Skin epidermis (tissue), 12 donors: ENCODE measurements around the gene CNOT10.
A peak's percentile ranks its signal among the peaks of the same experiment; 100 is the strongest.
"Not testable (repeated sequence)": the region's sequence is repeated elsewhere in the genome, so short reads cannot be mapped to it uniquely, and the experiment has no call there.

ENCODE experiments used
- H3K27ac ChIP-seq, 21 experiments: fragments of 200-600 bp; sonication (generic) in 11 of 21; one replicate each; pipeline ENCODE4 v1.5.0; 2020; ENCODE audit warnings: mild to moderate bottlenecking in 3 of 21, inconsistent platforms in 2 of 21, moderate library complexity in 2 of 21
- H3K4me3 ChIP-seq, 7 experiments: fragments of 200-600 bp; sonication (generic) in 2 of 7; one replicate each; pipeline ENCODE4 v1.5.0; 2020; ENCODE audit warnings: inconsistent platforms in 2 of 7, mild to moderate bottlenecking in 2 of 7, moderate library complexity in 1 of 7

CNOT10 gene

DNA sequence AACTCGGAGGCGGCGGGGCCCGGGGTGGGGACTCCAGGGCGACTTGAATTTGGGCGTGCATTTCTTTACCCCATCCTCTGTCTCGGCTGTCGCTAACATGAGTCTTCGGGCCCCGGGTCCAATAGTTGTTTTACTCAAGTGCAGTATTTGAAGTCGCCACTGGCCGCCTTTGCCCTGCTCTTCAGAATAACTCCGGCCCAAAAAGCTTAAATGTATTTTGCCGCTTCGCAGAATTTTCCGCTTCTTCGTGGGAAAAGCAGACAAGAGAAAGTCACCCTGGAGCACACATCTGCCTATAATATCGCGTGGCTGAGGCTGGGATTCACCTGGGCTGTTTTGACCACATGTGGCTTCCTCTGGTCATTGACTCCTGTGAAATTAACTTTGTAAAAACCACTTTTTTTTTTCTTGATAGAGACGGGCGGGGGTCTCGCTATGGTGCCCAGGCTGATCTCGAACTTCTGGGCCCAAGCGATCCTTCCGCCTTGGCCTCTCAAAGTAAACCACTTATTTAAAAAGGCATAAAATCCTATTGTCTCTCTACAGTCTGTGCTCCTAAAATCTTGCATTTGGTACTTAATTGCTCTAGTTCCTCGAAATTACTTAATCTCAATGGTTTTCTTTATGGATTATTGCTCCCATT lies 676 bp downstream of the CNOT10 start:
- H3K4me3 ChIP-seq: peak overlapping the region; percentile 72 to 95 (median 91)
- peak overlapping the region; percentile 48 to 90 (median 83) for H3K27ac ChIP-seq

DNA sequence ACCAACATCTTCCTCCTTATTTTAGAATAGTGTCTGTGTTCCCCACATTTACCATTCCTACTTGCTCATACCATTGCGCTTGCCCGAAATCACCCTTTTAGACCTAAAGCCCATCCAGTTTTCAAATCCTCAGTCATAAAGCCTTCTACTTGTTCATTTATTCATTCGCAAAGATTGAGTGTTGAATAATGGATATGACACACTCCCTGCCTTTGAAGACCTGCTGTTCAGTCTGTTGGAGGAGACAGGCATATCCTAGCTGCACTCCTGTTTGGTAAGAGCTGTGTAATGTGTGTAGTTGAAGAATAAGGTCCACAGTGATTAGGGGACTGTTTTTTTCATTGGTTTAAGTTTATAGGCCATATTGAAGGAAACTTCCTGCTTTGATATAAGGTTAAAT lies 1.7 kb downstream of the CNOT10 start:
- H3K27ac ChIP-seq: no peak overlapping the region
- H3K4me3 ChIP-seq: no peak overlapping the region

DNA sequence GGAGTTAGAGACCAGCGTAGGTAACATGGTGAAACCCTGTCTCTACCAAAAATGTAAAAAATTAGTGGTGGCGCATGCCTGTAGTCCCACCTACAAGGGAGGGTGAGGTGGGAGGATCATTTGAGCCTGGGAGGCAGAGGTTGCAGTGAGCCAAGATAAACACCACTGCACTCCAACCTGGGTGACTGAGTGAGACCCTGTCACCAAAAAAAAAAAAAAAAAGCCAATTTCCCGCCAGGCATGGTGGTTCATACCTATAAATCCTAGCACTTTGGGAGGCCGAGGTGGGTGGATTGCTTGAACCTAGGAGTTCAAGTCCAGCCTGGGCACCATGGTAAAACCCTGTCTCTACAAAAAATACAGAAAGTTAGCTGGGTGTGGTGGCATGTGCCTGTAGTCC lies 6.9 kb downstream of the CNOT10 start:
- no peak overlapping the region for H3K27ac ChIP-seq
- no peak overlapping the region for H3K4me3 ChIP-seq

DNA sequence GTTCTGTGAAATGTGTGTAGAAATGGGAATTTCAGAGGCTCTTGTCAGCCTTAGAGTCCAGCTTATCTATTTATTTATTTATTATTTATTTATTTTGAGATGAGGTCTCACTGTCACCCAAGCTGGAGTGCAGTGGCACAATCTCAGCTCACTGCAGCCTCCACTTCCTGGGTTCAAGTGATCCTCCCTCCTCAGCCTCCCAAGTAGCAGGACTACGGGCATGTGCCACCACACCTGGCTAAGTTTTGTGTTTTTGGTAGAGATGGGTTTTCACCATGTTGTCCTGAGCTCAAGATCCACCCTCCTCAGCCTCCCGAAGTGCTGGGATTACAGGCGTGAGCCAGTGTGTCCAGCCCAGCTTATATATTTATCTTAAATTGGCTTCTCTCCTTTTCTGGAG lies 11.5 kb downstream of the CNOT10 start:
- Histone ChIP-seq H3K27ac (no peak overlapping the region), H3K4me3 (no peak overlapping the region)

DNA sequence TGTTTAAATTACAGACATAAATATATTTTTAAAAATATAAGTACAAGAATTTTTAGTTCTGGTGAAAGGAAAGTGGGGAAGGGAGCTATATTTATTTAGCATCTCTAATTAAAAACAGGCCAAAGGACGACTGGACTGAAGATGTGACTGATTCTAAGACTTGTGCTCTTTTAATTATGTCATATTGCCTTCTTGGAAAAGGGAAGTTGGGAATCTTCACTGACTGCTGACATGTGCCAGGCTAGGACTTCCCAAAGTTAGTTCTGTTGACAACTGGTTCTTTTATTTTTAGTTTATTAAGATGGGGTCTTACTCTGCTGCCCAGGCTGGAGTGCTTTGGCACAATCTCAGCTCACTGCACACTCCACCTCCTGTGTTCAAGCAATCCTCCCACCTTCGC lies 13.5 kb downstream of the CNOT10 start:
- Histone ChIP-seq H3K4me3 (no peak overlapping the region), H3K27ac (no peak overlapping the region)

DNA sequence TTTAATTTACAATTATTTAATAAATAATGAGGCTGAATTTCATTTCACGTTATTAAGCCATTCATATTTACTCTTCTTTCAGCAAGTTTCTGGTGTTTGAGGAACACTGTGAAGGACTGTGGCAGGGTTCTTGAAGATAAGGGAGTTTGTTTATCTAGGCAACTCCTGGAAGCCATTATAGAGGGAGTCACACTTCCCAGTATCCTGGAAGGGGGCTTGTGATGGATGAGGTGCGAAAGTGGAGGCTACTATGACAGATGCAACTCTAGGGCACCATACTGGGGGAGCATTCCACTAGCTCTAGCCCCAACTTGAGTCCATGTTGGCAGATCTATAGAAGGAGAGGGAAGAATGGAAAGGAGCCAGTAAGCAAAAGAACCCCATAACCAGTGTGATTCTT lies 14.4 kb downstream of the CNOT10 start:
- H3K27ac ChIP-seq: no peak overlapping the region
- H3K4me3 ChIP-seq: no peak overlapping the region

DNA sequence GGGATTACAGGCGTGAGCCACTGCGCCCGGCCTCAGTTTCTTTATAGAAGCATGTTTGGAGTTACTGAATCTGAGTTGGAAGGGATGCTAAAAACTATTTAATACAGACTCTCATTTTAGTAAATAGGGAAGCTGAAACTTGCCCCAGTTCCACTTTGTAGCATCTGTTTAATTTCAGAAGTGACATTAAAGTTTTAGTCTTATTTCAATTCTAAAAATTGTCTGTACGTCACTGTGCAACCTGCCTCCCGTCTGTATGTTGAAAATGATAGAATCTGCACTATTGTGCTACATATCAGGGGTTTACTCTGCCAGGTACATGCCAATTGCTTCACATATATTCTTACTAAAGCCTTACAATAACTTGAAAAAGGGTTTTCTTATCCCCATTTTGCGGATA lies 15.3 kb downstream of the CNOT10 start:
- Histone ChIP-seq H3K27ac (no peak overlapping the region), H3K4me3 (no peak overlapping the region)

DNA sequence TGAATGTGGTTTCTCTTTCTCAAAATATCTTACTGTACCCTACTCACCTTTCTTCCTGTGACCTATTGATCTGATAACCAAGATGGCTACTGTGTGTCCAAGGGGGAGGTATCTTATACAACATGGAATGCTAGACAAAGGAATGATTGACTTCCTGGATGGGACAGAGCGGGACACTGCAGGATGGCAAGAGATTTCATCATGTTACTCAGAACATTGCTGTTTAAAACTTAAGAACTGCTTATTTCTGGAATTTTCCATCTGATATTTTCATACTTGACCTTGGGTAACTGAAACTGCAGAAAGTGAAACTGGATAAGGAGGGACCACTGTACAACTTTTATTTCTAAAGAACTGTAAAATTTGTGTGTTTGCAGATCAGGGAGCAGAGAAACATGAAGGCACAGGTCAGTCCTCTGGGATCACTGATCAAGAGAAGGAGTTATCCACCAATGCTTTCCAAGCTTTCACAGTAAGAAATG lies 18.5 kb downstream of the CNOT10 start:
- Histone ChIP-seq H3K4me3 (no peak overlapping the region), H3K27ac (no peak overlapping the region)

DNA sequence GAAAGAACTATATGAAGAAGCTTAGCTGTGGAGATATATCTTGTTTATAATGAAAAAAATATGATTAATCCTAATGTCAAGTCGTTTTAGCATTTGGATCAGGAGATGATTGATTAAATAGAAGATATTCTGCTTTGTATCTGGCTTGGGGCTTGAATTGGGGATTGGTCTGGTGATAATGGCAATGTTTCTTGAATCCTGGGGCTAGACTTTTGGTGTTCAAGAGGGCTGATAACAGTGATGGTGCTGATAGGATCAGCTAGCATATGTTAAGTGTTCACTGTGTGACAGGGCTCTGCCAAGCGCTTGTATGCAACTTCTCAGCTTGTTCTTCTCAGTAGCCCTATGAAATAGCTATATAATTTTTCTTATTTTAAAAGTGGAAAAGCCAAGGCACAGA lies 20.2 kb downstream of the CNOT10 start:
- Histone ChIP-seq H3K27ac (no peak overlapping the region), H3K4me3 (no peak overlapping the region)

DNA sequence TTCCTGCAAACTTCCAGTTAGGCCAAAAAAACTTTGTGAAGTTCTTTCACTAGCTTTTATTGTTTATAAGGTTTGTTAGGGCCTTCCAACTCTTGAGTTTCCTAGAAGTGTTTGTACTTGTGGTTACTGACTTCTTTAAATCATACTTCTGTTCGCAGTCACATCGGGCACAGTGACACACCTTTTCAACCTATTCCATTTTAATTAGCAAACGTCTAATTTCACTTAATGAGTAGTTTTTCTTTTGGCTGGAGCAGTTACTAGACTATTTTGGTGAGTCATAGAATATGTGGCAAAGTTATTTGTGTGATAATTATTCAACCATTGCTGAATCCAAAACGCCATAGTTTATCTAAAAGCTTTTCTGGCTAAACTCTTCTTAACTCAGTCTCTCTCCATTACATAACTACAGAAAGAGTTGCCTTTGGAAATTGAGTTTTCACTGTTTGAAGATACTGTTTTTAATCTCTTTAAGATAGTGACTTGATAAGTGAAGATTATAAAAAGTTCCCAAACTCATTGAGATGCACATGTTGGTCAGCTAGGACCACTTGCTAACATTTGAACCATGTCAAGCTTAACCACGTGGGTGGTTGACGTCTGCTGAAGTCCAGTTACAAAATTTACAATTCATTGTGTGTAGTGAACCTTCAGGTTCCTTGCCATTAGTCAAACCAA lies 21.5 kb downstream of the CNOT10 start:
- Histone ChIP-seq H3K27ac (no peak overlapping the region), H3K4me3 (no peak overlapping the region)

DNA sequence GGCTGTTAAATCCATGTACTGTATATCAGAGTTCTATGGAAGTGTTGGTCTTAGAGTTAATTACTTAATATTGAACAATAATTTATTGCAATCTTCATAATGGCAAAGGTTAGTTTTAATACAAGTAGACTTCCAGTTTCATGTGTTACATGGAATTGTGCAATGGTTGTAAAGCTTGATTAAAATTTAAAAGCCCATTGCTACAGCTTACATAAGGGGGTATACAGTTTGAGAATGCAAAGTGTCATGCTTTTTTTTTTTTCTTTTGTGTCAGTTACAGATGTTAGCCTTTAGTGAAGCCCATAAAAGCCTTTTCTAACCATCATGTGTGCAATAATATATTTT lies 22.0 kb downstream of the CNOT10 start:
- no peak overlapping the region for H3K4me3 ChIP-seq
- no peak overlapping the region for H3K27ac ChIP-seq

DNA sequence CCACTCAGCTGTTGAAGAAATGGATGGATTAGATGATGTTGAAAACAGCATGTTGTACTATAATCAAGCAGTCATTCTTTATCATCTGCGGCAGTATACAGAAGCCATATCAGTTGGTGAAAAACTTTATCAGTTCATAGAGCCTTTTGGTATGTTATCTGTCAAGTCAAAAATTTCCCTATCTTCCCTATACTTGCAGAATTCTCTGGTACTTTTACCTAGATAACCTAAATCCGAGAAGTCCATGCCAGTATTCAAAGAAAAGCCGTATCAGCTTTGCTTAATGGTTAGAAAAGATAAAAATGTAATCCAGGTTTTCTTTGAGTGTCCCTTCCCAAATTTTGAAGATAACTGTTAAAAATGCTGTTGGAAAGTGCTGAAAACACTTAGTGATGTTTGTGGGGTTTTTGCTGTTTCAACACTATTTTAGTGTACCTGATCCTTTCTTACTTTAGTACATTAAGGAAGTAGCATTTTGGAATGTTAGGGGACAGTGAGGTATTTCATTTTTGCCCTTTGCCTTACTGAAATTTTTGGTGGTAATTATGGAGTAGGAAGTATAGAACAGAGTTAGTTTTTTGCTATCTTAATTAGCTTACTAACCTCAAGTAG lies 23.8 kb downstream of the CNOT10 start:
- H3K4me3 ChIP-seq: no peak overlapping the region
- no peak overlapping the region for H3K27ac ChIP-seq

DNA sequence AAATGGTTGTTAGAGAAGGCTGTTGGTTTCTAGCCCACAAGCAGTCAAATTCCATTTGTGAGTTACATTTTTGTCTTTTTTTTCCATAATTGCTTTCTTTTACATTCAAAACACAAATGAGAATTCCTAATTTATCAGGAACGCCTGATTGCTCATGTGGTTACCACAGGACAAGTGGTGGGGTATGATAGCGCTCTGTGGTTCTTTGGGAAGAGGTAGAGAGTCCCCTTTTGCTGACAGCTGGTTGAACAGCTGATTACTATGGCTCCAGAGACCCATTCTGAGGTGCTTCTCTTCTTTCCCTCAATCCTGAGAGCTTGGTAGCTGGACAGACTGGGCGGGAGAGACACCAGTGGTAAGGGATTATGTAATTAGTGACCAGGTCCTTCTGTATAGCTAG lies 24.4 kb downstream of the CNOT10 start:
- Histone ChIP-seq H3K4me3 (no peak overlapping the region), H3K27ac (no peak overlapping the region)

DNA sequence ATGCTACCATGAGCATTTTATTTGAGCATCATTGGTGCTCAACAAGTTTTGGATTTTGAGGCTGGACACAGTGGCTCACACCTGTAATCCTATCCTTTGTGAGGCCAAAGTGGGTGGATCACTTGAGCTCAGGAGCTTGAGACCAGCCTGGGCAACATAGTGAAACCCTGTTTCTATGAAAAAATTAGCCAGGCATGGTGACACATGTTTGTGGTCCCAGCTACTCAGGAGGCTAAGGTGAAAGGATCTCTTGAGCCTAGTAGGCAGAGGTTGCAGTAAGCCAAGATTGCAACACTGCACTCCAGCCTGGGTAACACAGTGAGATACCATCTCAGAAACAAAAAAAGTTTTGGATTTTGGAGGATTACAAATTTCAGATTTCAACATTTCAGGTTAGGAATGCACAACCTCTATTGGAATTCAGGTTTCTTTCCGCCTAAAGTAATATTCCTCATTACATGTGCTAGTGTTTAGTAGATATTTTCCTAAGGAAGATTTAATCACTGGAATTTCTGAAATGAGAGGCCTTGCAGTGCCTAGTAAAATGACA lies 27.6 kb downstream of the CNOT10 start:
- no peak overlapping the region for H3K27ac ChIP-seq
- no peak overlapping the region for H3K4me3 ChIP-seq

DNA sequence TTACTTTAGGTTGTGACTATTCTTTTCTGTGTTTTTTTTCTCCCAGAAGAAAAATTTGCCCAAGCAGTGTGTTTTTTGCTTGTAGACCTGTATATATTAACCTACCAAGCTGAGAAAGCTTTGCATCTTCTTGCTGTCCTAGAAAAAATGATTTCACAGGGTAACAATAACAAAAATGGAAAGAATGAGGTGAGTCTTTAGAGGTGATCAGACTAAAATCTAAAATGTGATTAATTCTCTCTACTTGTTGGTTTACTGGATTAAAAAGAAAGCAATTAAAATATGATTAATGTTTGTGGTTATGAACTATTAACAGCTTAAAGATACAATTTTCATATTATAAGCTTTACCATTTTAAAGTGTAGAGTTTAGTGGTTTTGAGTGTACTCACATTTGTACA lies 28.2 kb downstream of the CNOT10 start:
- no peak overlapping the region for H3K27ac ChIP-seq
- H3K4me3 ChIP-seq: no peak overlapping the region

DNA sequence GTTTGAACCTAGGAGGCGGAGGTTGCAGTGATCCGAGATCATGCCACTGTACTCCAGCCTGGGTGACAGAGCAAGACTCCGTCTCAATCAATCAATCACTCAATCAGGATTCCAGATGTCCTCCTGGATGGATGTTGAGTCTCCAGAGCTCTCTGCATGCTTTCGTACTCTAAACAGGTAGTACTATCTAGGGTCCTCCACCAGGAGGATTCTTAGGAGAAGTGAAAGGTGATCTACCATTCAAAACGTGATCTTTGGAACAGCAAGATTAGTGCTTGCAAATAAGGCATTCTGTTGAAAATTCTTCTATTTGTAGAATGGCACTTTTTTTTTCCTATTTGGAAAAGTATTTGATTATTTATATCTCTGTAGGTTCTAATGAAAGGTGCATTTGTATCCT lies 34.3 kb downstream of the CNOT10 start:
- Histone ChIP-seq H3K4me3 (no peak overlapping the region), H3K27ac (no peak overlapping the region)

DNA sequence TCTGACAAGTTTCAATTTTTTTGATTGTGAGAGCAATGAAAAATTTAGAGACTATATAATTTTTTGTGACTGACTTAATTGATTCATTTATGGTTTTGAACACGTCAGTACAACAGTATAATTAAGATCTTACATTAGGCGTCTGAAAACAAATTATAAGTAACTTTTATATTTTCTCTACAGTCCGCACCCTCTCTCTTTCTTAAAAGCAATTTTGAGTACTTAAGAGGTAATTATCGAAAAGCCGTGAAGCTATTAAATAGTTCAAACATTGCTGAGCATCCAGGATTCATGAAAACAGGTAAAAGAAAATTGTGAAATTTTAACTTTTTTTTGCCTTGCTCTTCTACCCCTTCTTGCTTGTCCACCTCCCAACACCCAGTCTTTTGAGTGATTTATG lies 34.9 kb downstream of the CNOT10 start:
- Histone ChIP-seq H3K27ac (no peak overlapping the region), H3K4me3 (no peak overlapping the region)

DNA sequence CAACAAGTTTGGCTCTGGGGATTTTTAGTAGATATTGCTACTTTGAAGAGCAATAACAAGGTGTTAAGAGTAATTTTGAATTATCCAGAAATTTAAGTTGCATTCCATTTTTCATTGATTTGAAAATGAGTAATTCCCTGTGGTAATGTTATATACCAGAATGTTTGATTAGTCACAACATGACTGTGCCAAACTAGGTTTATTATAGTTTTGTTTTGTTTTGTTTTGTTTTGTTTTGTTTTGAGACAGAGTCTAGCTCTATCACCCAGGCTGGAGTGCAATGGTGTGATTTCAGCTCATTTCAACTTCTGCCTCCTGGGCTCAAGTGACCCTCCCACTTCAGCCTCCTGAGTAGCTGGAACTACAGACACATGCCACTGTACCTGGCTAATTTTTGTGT lies 40.7 kb downstream of the CNOT10 start:
- H3K4me3 ChIP-seq: no peak overlapping the region
- no peak overlapping the region for H3K27ac ChIP-seq

DNA sequence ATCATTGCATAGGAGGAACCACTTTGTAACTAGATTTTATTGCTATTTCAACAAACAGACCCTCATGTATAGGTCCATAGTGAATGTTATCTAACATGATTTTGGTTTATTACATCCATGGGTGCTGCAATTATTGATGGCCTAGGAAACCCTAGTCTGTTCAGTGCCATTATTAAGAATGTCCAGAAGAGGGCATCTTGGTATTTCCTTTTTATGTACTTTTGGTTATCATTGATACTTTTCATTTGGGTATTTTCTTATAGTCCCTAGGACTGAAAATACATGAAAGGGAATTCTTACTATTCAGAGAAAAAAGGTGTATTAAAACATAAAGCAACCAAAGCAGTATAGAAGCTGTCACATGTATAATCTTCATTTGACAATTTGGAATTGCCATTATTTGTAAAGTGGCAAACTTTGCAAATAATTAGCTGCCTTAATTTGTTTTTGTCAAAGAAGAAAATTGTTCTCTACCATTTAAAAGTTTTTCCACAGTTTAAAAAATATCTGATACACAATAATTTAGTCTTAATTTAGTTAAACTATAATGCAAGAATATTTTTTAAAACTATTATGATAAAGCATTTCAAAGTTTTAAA lies 48.7 kb downstream of the CNOT10 start:
- H3K27ac ChIP-seq: no peak overlapping the region

DNA sequence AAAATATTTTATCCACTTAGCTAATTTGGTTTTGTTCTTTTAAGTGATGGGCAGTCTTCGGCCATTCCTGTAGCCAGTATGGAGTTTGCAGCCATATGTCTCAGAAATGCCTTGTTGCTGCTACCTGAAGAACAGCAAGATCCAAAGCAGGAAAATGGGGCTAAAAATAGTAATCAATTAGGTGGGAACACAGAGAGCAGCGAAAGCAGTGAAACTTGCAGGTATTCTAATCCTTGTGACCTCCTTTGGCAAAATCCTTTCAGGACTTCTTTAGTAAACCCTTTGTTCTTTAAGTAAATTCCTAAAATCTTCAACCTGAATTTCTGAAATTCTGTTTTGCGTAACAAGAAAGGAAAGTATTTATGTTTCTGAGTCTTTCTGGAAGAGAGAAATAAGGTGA lies 49.8 kb downstream of the CNOT10 start:
- Histone ChIP-seq H3K27ac (no peak overlapping the region), H3K4me3 (no peak overlapping the region)

More for the DNA sequence above, 48.7 kb downstream of the CNOT10 start:
- no peak overlapping the region for H3K4me3 ChIP-seq

DNA sequence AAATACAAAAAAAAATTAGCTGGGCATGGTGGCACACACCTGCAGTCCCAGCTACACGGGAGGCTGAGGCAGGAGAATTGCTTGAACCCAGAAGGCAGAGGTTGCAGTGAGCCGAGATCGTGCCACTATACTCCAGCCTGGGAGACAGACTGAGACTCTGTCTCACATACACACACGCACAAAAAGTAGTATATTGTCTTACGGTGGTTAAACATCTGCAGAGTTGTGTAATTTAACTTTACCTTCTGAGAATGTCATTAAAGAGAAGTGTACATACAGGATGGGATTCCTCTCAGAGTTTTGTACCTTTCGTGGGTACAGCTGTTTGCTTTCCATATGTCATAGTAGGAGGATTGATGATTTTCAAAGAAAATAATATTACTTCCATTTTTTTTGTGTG lies 58.5 kb downstream of the CNOT10 start:
- not testable (repeated sequence) for H3K4me3 ChIP-seq, H3K27ac ChIP-seq
